ENCODE results near the gene AFMID. TPM values are rescaled to one million over a fixed set of nuclear protein-coding genes. Genes with fewer than 3 reads are reported as not detected.
A peak's percentile ranks its signal among the peaks of the same experiment; 100 is the strongest.

AFMID gene
- total RNA-seq, 2 donors from 2014 or later, result 6.1 to 13.6 TPM

DNA sequence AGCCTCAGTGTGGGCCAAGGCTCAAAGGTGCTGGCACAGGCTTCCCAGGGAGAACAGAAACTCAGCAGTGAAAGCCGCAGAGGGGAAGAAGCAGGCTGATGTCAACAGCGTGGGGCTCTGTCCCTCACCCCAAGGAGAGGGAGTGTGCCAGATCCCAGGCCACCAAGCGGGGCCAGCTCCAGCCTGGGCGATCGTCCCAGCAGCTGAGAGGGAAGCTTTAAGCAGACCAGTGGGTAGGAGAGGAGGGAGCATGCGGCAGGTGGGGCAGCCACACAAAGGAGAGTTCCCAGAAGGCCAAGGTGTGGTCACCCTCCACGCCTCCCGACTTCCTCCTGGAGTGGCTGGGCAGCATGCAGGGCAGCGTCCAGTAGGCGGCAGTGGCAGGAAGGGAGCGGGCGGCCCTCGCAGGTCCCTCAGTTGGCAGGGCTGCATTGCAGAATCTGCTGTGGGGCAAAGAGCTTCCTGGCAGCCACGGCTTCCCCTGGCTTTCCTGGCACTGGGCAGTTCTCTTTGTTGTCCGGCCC lies 12.8 kb upstream of the AFMID start:
- DNase-seq (ENCODE audit: low spot score), result peak; percentile 93
- intact Hi-C loops (cut with DNase I), result no loop called here

DNA sequence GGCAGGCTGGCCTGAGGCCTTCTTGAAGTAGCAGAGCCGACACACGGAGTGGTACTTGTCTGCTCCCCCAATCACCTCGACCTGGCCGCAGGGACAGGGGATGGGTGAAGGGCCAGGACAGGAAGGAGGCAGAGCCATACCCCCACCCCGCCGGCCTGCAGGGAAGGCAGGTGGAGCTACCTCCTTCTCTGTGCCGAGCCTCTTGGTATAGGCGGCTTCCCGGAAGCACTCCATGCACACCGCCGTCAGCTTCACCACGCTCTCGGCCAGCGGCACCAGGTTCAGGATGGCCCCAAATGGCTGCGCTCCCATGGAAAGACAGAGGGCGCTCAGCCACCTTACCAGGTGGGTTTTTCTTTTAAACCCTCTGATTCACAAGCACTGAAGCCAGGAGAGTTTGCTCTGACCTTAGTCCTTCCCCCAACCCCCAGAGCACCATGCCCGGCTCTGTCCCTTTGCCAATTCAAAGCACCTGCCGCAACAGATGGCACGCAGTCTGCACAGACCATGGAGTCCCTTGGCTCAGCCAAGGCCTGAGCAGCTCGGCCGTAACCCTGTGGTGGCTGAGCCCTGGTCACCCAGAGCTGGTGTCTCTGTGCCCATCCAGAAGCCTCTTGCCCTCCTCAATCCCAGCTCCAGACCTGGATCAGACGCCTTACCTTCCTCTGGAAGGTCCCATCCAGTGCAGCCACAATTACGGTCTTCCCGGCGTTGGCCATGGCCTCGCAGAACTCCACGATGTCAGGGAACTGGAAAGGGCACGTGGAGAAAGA lies 12.1 kb upstream of the AFMID start:
- intact Hi-C loops (cut with DNase I), result loop anchor here in 1 of 2 donors (5.0 kb wide), 1 partner anchor 63 kb away; no protein-coding TSS in a partner anchor

GRCh38 chr17:78175643-78175981 lies 11.6 kb upstream of the AFMID start:
- no peak for DNase-seq (ENCODE audit: low spot score)
- intact Hi-C loops (cut with DNase I), result loop anchor here in 1 of 2 donors (5.0 kb wide), 1 partner anchor 63 kb away; no protein-coding TSS in a partner anchor

More for the DNA sequence above, 12.1 kb upstream of the AFMID start:
- no peak for DNase-seq (ENCODE audit: low spot score)

DNA sequence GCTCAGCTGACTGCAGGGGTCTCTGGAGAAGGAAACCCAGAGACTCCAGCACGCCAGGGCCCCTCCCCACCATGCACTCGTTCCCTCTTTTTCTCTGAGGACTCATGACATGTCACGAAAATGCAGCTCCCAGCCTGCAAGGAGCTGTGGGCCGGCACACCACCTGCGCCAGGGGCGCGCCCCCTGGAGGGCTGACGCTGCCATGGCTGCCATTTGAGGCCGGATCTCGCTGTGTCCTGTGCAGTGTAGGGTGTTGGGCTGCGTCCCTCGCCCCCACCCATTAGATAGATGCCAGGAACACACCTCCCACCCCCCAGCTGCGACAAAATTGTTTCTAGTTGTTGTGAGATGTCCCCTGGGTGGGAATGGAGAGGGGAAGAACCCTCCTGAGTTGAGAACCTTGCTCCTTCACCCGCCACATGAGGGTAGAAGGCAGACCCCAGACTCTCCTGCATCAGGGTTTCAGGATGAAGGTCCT lies 10.6 kb upstream of the AFMID start:
- intact Hi-C loops (cut with DNase I), result loop anchor here (2.0 to 5.0 kb wide), 2 partner anchors 64 kb away; no protein-coding TSS in a partner anchor
- DNase-seq (ENCODE audit: low spot score), result peak; percentile 93

DNA sequence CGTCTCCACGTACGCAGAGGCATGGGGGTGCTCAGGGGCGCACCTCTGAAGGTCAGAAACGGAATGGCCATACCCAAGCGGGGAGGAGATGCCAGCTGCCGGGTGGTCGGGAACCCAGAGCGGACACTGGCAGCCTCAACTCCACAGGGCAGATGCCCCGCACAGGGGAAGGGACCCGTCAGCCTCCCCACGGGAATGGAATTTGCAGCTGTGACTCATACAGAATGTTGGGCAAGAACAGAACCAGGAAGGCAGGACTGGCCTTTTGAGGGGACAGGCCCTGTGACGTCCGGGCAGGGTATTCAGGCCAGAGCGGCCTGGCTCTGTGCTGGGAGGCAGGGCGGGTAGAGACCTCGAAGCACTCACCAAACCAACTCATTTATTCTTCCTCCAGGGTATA lies 7.8 kb upstream of the AFMID start:
- no peak for DNase-seq (ENCODE audit: low spot score)
- intact Hi-C loops (cut with DNase I), result loop anchor here in 1 of 2 donors (5.0 kb wide), 1 partner anchor 67 kb away; no protein-coding TSS in a partner anchor

DNA sequence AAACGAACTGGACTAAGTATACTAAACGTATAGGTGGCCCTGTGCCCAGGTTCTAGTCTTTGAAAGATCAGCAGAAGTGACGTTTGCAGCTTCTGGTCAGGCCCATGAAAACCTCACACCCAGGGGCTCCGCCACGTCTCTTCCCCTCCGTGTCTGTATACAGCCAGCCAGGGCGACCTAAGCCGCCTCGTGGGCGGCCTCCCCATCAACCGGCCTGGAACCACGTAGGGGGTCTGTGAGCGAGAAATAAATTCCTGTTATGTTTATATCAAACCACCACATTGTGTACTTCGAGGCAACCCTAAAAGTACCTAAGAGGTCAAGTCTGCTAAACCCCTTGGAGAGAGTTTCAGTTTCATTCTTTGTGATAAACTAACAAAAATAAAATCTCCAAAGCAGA lies 7.1 kb upstream of the AFMID start:
- intact Hi-C loops (cut with DNase I), result no loop called here
- no peak for DNase-seq (ENCODE audit: low spot score)

DNA sequence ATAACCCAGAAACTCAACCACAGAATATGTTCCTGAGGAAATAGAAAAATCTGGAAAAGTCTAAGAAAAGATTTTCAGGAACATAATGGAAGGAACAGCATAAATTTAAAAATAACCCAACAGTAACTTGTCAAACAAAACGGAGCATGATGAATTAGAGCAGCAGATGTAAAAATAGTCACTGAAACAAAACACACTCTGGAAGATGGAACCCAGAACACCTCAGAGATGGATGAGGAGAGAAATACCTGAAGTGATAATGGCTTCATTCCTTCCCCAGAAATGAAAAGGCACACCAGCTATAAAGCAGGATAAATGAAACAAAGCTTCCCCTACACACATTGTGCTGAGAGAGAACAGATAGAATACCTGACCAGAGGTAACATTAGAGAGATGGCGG lies 6.7 kb upstream of the AFMID start:
- no peak for DNase-seq (ENCODE audit: low spot score)
- intact Hi-C loops (cut with DNase I), result no loop called here

DNA sequence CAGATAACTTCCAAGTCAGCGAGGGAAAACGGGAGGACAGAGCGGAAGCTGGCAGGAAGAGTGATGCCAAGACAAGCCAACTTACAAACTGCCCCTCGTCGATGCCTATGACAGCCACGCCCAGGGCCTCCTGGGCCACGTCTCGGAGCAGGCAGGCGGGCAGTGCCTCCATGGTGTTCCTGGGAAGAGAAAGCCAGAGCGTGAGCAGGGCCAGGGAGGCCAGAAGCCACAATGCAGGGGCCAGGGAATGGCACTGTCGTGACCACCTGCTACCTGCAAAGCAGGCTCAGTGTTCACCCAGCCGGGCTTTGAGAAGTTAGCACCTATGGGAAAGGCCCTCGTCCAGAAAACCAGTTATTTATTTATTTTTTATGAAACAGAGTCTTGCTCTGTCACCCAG lies 4.7 kb upstream of the AFMID start:
- intact Hi-C loops (cut with DNase I), result no loop called here
- DNase-seq (ENCODE audit: low spot score), result no peak

DNA sequence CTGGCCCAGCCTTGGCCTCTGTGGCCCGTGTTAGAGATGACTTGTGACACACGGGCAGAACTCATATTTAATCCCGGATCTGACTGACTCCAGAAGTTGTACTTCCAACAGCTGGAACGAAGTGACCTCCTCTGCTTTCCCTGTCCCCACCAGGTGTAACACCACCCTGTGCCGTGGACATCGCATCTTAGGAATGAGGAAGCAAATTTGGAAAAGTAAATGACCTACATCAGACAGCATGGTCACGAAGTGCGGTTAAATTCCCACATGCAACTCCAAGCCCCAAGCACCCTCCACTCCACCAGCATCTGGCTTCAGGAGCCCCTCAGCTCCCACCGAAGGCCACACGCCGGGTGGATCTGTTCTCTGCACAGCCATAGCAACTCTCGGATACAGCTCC lies 3.2 kb upstream of the AFMID start:
- intact Hi-C loops (cut with DNase I), result no loop called here
- DNase-seq (ENCODE audit: low spot score), result no peak

DNA sequence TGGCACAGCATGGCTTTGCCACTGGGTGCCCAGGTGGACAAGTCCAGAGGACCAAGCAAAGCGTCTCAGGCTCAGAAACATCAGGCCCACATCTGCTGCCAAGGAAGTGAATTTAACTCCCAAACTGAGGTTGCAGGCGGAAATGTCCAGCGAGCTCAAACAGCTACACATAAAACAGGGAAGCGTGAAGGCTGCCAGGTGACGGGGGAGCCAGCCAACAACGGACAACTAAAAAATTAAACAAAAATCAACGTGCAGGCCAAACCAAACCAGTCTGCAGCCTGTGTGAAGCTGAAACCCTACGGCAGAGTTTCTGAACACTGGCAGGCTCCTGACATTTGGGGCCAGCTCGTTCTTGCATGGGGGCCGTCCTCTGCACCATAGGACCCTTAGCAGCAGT lies 2.8 kb upstream of the AFMID start:
- no peak for DNase-seq (ENCODE audit: low spot score)
- intact Hi-C loops (cut with DNase I), result no loop called here

GRCh38 chr17:78184868-78185267 lies 2.3 kb upstream of the AFMID start:
- no peak for DNase-seq (ENCODE audit: low spot score)
- intact Hi-C loops (cut with DNase I), result no loop called here

DNA sequence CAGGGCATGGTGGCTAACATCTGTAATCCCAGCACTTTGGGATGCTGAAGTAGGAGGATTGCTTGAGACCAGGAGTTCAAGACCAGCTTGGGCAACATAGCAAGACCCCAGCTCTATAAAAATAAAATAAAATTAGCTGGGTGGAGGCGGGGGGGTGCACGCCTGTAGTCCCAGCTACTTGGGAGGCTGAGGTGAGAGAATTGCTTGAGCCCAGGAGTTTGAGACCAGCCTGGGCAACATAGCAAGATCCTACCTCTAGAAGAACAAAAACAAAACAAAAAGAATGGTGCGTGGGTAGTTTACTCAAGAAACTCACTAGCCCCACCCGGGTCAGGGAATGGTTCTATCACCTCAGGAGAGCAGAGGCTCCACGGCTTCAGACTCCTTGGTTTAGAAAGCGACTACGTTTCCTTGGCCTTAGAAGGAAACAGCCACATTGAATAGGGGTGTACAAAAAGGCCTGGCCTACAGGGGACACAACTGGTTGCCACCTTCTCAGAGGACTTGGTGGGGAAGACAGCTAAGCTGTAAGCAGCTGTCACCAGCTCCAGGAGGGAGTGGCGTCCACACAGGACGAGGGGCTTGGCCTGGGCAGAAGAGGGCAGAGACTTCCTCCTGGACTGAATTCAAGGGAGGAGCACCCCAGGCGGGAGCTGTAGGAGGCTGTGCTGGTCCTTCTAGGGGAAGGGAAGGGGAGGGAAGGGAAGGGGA lies 1.0 kb upstream of the AFMID start:
- intact Hi-C loops (cut with DNase I), result no loop called here

GRCh38 chr17:78196716-78197115 lies 9.6 kb downstream of the AFMID start:
- intact Hi-C loops (cut with DNase I), result no loop called here
- DNase-seq (ENCODE audit: low spot score), result no peak

More for the DNA sequence above, 1.0 kb upstream of the AFMID start:
- no peak for DNase-seq (ENCODE audit: low spot score)

GRCh38 chr17:78197147-78197832 lies 10.1 kb downstream of the AFMID start:
- intact Hi-C loops (cut with DNase I), result no loop called here
- DNase-seq (ENCODE audit: low spot score), result no peak

GRCh38 chr17:78200451-78200850 lies 13.3 kb downstream of the AFMID start:
- intact Hi-C loops (cut with DNase I), result no loop called here
- no peak for DNase-seq (ENCODE audit: low spot score)

GRCh38 chr17:78202666-78203065 lies 15.5 kb downstream of the AFMID start:
- DNase-seq (ENCODE audit: low spot score), result no peak
- intact Hi-C loops (cut with DNase I), result no loop called here

DNA sequence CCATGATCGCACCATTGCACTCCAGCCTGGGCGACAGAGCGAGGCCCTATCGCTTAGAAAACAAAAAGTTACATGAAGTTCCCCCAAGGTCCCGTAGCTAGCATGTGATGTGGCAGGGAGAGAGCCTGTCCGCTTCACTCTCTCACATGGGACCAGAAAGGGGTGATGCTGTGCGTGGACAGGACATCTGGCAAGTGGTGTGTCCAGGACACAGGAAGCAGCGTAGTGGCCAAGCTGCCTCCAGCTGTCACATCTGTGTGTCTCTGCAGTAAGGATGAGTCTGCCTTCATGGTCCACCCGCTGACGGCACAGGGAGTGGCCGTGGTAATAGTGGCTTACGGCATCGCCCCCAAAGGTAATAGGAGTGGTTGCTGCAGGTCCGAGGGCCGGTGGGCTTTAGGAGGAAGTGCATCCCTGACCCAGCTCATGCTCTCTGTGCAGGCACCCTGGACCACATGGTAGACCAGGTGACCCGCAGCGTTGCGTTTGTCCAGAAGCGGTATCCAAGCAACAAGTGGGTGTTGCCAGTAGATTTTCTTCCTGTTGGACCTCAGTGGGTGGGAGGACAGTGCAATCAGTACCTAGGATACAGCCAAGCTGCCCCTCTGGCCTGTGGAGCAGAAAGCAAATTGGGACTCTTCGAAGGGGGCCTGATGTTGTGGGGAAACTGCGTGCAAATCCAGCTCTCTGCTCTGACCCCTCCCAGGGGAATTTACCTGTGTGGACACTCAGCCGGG lies 17.4 kb downstream of the AFMID start:
- intact Hi-C loops (cut with DNase I), result no loop called here
- no peak for DNase-seq (ENCODE audit: low spot score)

GRCh38 chr17:78205124-78205775 lies 18.1 kb downstream of the AFMID start:
- intact Hi-C loops (cut with DNase I), result no loop called here
- no peak for DNase-seq (ENCODE audit: low spot score)

DNA sequence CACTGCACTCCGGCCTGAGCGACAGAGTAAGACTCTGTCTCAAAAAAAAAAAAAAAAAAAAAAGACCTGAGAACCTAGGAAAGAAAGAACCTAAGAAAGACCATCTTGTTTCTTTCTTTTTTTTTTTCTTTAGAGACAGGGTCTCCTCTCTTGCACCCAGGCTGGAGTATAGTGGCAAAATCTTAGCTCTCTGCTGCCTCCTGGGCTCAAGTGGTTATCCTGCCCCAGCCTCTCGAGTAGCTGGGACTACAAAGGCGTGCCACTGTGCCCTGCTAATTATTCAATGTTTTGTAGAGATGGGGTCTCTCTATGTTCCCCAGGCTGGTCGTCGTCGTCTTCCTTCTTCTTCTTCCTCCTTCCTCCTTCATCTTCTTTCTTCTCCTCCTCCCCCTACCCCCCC lies 19.1 kb downstream of the AFMID start:
- intact Hi-C loops (cut with DNase I), result no loop called here
- no peak for DNase-seq (ENCODE audit: low spot score)

All from posterior vena cava (tissue), 2 donors.